ENCODE results near the gene BTAF1.

- TF ChIP-seq CTCF (IDR thresholded peaks at IDR 0.05) (no peak), POLR2A (IDR thresholded peaks at IDR 0.05) (no peak)
Observed at GRCh38 chr10:92031580-92031979, 108.0 kb downstream of the BTAF1 start.
